ENCODE results near the gene TRIM69.

- TF ChIP-seq CTCF (conservative IDR thresholded peaks at IDR 0.05; ENCODE audit: low read depth, low read length): no peak
- TF ChIP-seq POLR2A (IDR thresholded peaks at IDR 0.05; ENCODE audit: low read depth, low read length): no peak
- TF ChIP-seq SMC3 (IDR thresholded peaks at IDR 0.05; ENCODE audit: low read depth, low read length): no peak
- TF ChIP-seq BHLHE40 (IDR thresholded peaks at IDR 0.05; ENCODE audit: low read depth, low read length): no peak
- TF ChIP-seq MAFK (IDR thresholded peaks at IDR 0.05; ENCODE audit: low read depth, low read length): no peak
- no peak for TF ChIP-seq RCOR1 (IDR thresholded peaks at IDR 0.05; ENCODE audit: insufficient replicate concordance, low read length)
- TF ChIP-seq RAD21 (IDR thresholded peaks at IDR 0.05; ENCODE audit: low read length): no peak
- no peak for TF ChIP-seq CEBPB (IDR thresholded peaks at IDR 0.05; ENCODE audit: low read depth, low read length)
- TF ChIP-seq RFX5 (IDR thresholded peaks at IDR 0.05; ENCODE audit: low read depth, low read length): no peak
- TF ChIP-seq USF2 (IDR thresholded peaks at IDR 0.05; ENCODE audit: low read depth, low read length): no peak
- no peak for TF ChIP-seq NFE2L2 (IDR thresholded peaks at IDR 0.05; ENCODE audit: low read depth, low read length)
- TF ChIP-seq MAZ (IDR thresholded peaks at IDR 0.05; ENCODE audit: borderline replicate concordance, low read depth, low read length): no peak
- TF ChIP-seq ELK1 (IDR thresholded peaks at IDR 0.05; ENCODE audit: borderline replicate concordance, low read depth, low read length): no peak
- no peak for TF ChIP-seq MXI1 (IDR thresholded peaks at IDR 0.05; ENCODE audit: borderline replicate concordance, low read depth, low read length)
Observed at GRCh38 chr15:44794072-44794471, 57.7 kb downstream of the TRIM69 start.

Data from IMR-90 (cell line).